HL-60 (cell line): ENCODE measurements around the gene PCBP2.

Source experiments
- CTCF ChIP-seq: IDR thresholded peaks from one replicate; pipeline ENCODE4 v1.5.1; 2011; ENCODE audit warnings: low read length, control low read depth, inconsistent platforms; ENCODE audit not compliant: insufficient read depth
- POLR2AphosphoS5 ChIP-seq: IDR thresholded peaks from 2 replicates; pipeline ENCODE4 v1.6.1; 2012; ENCODE audit warnings: low read depth

DNA sequence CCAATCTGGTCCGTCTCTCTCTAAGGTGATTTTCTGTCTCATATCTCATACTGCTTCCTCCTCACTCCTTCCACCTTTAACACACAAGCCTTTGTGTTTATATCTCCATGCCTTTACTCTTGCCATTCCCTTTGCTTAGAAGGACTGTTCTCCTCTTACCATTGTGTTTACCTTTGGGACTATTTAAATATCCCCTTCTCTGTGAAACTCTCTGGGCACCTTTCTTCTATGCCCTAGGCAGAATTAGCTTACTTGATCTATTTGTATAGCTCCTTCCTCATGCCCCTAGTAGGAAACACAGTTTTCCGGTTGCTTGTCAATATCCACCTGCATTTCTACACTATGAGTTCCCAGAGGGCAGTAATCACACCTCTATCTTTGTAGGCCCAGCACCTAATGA is 32.1 kb upstream of the PCBP2 start:
- TF ChIP-seq CTCF (no peak), POLR2AphosphoS5 (no peak)
